WTC11 (cell line): ENCODE measurements around the gene MDM4. TPM values are rescaled to one million over a fixed set of nuclear protein-coding genes. Genes with fewer than 3 reads are reported as not detected.

Source experiments
- CREM ChIP-seq: sonication (generic); formaldehyde crosslinking; IDR thresholded peaks from 2 replicates; pipeline ENCODE4 v1.8.1; 2022; ENCODE audit warnings: mild to moderate bottlenecking, missing genetic modification reagents, moderate library complexity
- ERG ChIP-seq: fragments of 250-450 bp; sonication (Bioruptor Pico); IDR thresholded peaks from 2 replicates; pipeline ENCODE4 v1.8.0; 2021; ENCODE audit warnings: mild to moderate bottlenecking
- GABPB1 ChIP-seq: sonication (generic); formaldehyde crosslinking; IDR thresholded peaks from 2 replicates; pipeline ENCODE4 v1.8.1; 2023; ENCODE audit warnings: mild to moderate bottlenecking, missing genetic modification reagents
- GTF2I ChIP-seq: fragments of 250-450 bp; sonication (Bioruptor Pico); conservative IDR thresholded peaks from 2 replicates; pipeline ENCODE4 v1.4.0; 2021; ENCODE audit warnings: mild to moderate bottlenecking
- HMGA2 ChIP-seq: fragments of 250-450 bp; sonication (Bioruptor Pico); IDR thresholded peaks from 2 replicates; pipeline ENCODE4 v1.4.0; 2021; ENCODE audit warnings: mild to moderate bottlenecking, moderate library complexity
- HMGXB4 ChIP-seq: sonication (generic); formaldehyde crosslinking; IDR thresholded peaks from 2 replicates; pipeline ENCODE4 v1.8.1; 2023; ENCODE audit warnings: mild to moderate bottlenecking, moderate library complexity, missing genetic modification reagents
- JUN ChIP-seq: sonication (generic); formaldehyde crosslinking; IDR thresholded peaks from 2 replicates; pipeline ENCODE4 v1.8.0; 2023; ENCODE audit warnings: mild to moderate bottlenecking, missing genetic modification reagents
- MLX ChIP-seq: sonication (generic); formaldehyde crosslinking; IDR thresholded peaks from 2 replicates; pipeline ENCODE4 v1.8.1; 2023; ENCODE audit warnings: mild to moderate bottlenecking, missing genetic modification reagents, moderate library complexity
- NFATC4 ChIP-seq: fragments of 250-450 bp; sonication (Bioruptor Pico); IDR thresholded peaks from 2 replicates; pipeline ENCODE4 v1.9.0; 2021; ENCODE audit warnings: mild to moderate bottlenecking
- OVOL2 ChIP-seq: fragments of 250-450 bp; sonication (Bioruptor Pico); IDR thresholded peaks from 2 replicates; pipeline ENCODE4 v1.9.0; 2021; ENCODE audit warnings: mild to moderate bottlenecking, borderline replicate concordance
- SP1 ChIP-seq: sonication (generic); formaldehyde crosslinking; conservative IDR thresholded peaks from 2 replicates; pipeline ENCODE4 v1.8.1; 2022; ENCODE audit warnings: missing genetic modification reagents
- TCF7 ChIP-seq: sonication (generic); formaldehyde crosslinking; IDR thresholded peaks from 2 replicates; pipeline ENCODE4 v1.8.0; 2022; ENCODE audit warnings: mild to moderate bottlenecking, low read depth, missing genetic modification reagents, moderate library complexity
- ZBTB21 ChIP-seq: sonication (generic); formaldehyde crosslinking; IDR thresholded peaks from 2 replicates; pipeline ENCODE4 v1.8.1; 2023; ENCODE audit warnings: mild to moderate bottlenecking, missing genetic modification reagents, borderline replicate concordance
- ZNF138 ChIP-seq: sonication (generic); formaldehyde crosslinking; conservative IDR thresholded peaks from 2 replicates; pipeline ENCODE4 v1.8.1; 2022; ENCODE audit warnings: mild to moderate bottlenecking, moderate library complexity, missing genetic modification reagents
- ZNF232 ChIP-seq: sonication (generic); formaldehyde crosslinking; IDR thresholded peaks from 2 replicates; pipeline ENCODE4 v1.8.0; 2022; ENCODE audit warnings: mild to moderate bottlenecking, missing genetic modification reagents
- ZNF281 ChIP-seq: sonication (generic); formaldehyde crosslinking; IDR thresholded peaks from 2 replicates; pipeline ENCODE4 v1.8.0; 2023; ENCODE audit warnings: mild to moderate bottlenecking, missing genetic modification reagents
- ZNF396 ChIP-seq: fragments of 250-450 bp; sonication (Bioruptor Pico); IDR thresholded peaks from 2 replicates; pipeline ENCODE4 v1.8.0; 2021; ENCODE audit warnings: mild to moderate bottlenecking, moderate library complexity, borderline replicate concordance
- ZNF416 ChIP-seq: fragments of 250-450 bp; sonication (Bioruptor Pico); IDR thresholded peaks from 2 replicates; pipeline ENCODE4 v1.9.0; 2021; ENCODE audit warnings: mild to moderate bottlenecking, inconsistent platforms
- ZNF423 ChIP-seq: fragments of 250-450 bp; sonication (Bioruptor Pico); IDR thresholded peaks from 2 replicates; pipeline ENCODE4 v2.1.2; 2022; ENCODE audit warnings: mild to moderate bottlenecking, moderate library complexity
- total RNA-seq: library from RNA; stranded (reverse); gene quantifications from 3 replicates; pipeline ENCODE4 v1.2.3, GENCODE V29; 2021
- TF ChIP-seq, protein P1 (sequence below): sonication (generic); formaldehyde crosslinking; IDR thresholded peaks from 2 replicates; pipeline ENCODE4 v1.8.1; 2022; ENCODE audit warnings: low read depth, mild to moderate bottlenecking, moderate library complexity, missing genetic modification reagents, borderline replicate concordance
- TF ChIP-seq, protein P2 (sequence below): sonication (generic); formaldehyde crosslinking; IDR thresholded peaks from 2 replicates; pipeline ENCODE4 v1.8.1; 2022; ENCODE audit warnings: missing genetic modification reagents, borderline replicate concordance
- TF ChIP-seq, protein P3 (sequence below): sonication (generic); formaldehyde crosslinking; IDR thresholded peaks from 2 replicates; pipeline ENCODE4 v1.8.0; 2022; ENCODE audit warnings: missing genetic modification reagents
- TF ChIP-seq, protein P4 (sequence below): sonication (generic); formaldehyde crosslinking; IDR thresholded peaks from 2 replicates; pipeline ENCODE4 v1.8.0; 2022; ENCODE audit warnings: mild to moderate bottlenecking, missing genetic modification reagents
- TF ChIP-seq, protein P5 (sequence below): fragments of 250-450 bp; sonication (Bioruptor Pico); IDR thresholded peaks from 2 replicates; pipeline ENCODE4 v2.1.2; 2022; ENCODE audit warnings: mild to moderate bottlenecking, moderate library complexity

The MDM4 gene
- total RNA-seq, 1 experiment from 2014 or later, result 76.2 TPM

DNA sequence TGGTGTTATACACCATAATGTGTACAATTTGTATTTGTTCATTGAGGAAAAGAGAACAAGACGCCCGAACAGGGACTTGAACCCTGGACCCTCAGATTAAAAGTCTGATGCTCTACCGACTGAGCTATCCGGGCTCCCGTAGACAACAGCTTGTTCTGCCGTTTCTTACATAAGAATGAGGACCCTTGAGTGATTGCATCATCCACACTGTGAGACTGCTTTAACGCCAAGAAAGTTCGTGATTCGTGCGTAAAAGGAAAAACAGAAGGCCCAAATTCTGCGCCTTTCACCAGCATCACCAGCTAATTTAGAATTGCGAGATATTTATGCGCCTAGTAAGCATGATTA lies 9.3 kb upstream of the MDM4 start (continued):
- TF ChIP-seq GABPB1 (CRISPR knock-in tag), result peak; percentile 100
- no peak for TF ChIP-seq ZNF232 (CRISPR knock-in tag)
- TF ChIP-seq SP1 (CRISPR knock-in tag), result peak; percentile 29; the same call in 1 of the 2 replicates
- TF ChIP-seq ZNF396, result no peak
- TF ChIP-seq, protein P1, sequence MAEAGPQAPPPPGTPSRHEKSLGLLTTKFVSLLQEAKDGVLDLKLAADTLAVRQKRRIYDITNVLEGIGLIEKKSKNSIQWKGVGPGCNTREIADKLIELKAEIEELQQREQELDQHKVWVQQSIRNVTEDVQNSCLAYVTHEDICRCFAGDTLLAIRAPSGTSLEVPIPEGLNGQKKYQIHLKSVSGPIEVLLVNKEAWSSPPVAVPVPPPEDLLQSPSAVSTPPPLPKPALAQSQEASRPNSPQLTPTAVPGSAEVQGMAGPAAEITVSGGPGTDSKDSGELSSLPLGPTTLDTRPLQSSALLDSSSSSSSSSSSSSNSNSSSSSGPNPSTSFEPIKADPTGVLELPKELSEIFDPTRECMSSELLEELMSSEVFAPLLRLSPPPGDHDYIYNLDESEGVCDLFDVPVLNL, result no peak
- no peak for TF ChIP-seq ZNF138 (CRISPR knock-in tag)
- no peak for TF ChIP-seq OVOL2 (CRISPR knock-in tag)
- TF ChIP-seq JUN (CRISPR knock-in tag), result 0 out of 2 replicates have a peak, but pooled peaks have one; percentile 10
- no peak for TF ChIP-seq ZBTB21 (CRISPR knock-in tag)
- TF ChIP-seq, protein P2, sequence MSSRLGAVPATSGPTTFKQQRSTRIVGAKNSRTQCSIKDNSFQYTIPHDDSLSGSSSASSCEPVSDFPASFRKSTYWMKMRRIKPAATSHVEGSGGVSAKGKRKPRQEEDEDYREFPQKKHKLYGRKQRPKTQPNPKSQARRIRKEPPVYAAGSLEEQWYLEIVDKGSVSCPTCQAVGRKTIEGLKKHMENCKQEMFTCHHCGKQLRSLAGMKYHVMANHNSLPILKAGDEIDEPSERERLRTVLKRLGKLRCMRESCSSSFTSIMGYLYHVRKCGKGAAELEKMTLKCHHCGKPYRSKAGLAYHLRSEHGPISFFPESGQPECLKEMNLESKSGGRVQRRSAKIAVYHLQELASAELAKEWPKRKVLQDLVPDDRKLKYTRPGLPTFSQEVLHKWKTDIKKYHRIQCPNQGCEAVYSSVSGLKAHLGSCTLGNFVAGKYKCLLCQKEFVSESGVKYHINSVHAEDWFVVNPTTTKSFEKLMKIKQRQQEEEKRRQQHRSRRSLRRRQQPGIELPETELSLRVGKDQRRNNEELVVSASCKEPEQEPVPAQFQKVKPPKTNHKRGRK (CRISPR knock-in tag), result no peak
- TF ChIP-seq ERG (CRISPR knock-in tag), result no peak
- TF ChIP-seq, protein P3, sequence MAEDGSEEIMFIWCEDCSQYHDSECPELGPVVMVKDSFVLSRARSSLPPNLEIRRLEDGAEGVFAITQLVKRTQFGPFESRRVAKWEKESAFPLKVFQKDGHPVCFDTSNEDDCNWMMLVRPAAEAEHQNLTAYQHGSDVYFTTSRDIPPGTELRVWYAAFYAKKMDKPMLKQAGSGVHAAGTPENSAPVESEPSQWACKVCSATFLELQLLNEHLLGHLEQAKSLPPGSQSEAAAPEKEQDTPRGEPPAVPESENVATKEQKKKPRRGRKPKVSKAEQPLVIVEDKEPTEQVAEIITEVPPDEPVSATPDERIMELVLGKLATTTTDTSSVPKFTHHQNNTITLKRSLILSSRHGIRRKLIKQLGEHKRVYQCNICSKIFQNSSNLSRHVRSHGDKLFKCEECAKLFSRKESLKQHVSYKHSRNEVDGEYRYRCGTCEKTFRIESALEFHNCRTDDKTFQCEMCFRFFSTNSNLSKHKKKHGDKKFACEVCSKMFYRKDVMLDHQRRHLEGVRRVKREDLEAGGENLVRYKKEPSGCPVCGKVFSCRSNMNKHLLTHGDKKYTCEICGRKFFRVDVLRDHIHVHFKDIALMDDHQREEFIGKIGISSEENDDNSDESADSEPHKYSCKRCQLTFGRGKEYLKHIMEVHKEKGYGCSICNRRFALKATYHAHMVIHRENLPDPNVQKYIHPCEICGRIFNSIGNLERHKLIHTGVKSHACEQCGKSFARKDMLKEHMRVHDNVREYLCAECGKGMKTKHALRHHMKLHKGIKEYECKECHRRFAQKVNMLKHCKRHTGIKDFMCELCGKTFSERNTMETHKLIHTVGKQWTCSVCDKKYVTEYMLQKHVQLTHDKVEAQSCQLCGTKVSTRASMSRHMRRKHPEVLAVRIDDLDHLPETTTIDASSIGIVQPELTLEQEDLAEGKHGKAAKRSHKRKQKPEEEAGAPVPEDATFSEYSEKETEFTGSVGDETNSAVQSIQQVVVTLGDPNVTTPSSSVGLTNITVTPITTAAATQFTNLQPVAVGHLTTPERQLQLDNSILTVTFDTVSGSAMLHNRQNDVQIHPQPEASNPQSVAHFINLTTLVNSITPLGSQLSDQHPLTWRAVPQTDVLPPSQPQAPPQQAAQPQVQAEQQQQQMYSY (CRISPR knock-in tag), result no peak
- no peak for TF ChIP-seq GTF2I
- TF ChIP-seq NFATC4 (CRISPR knock-in tag), result no peak
- no peak for TF ChIP-seq ZNF423
- TF ChIP-seq, protein P4, sequence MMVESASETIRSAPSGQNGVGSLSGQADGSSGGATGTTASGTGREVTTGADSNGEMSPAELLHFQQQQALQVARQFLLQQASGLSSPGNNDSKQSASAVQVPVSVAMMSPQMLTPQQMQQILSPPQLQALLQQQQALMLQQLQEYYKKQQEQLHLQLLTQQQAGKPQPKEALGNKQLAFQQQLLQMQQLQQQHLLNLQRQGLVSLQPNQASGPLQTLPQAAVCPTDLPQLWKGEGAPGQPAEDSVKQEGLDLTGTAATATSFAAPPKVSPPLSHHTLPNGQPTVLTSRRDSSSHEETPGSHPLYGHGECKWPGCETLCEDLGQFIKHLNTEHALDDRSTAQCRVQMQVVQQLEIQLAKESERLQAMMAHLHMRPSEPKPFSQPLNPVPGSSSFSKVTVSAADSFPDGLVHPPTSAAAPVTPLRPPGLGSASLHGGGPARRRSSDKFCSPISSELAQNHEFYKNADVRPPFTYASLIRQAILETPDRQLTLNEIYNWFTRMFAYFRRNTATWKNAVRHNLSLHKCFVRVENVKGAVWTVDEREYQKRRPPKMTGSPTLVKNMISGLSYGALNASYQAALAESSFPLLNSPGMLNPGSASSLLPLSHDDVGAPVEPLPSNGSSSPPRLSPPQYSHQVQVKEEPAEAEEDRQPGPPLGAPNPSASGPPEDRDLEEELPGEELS (CRISPR knock-in tag), result no peak
- no peak for TF ChIP-seq ZNF281 (CRISPR knock-in tag)
- 0 out of 2 replicates have a peak, but pooled peaks have one; percentile 50 for TF ChIP-seq HMGA2 (CRISPR knock-in tag)
- no peak for TF ChIP-seq MLX (CRISPR knock-in tag)
- TF ChIP-seq ZNF416 (CRISPR knock-in tag), result no peak
- TF ChIP-seq CREM (CRISPR knock-in tag), result no peak
- TF ChIP-seq HMGXB4, result peak; percentile 67; the same call in 1 of the 2 replicates
- TF ChIP-seq, protein P5, sequence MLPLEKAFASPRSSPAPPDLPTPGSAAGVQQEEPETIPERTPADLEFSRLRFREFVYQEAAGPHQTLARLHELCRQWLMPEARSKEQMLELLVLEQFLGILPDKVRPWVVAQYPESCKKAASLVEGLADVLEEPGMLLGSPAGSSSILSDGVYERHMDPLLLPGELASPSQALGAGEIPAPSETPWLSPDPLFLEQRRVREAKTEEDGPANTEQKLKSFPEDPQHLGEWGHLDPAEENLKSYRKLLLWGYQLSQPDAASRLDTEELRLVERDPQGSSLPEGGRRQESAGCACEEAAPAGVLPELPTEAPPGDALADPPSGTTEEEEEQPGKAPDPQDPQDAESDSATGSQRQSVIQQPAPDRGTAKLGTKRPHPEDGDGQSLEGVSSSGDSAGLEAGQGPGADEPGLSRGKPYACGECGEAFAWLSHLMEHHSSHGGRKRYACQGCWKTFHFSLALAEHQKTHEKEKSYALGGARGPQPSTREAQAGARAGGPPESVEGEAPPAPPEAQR (CRISPR knock-in tag), result no peak
- TF ChIP-seq TCF7 (CRISPR knock-in tag), result no peak
